Pancreas (tissue), 10 donors: Measurements from ENCODE around the gene CDK6. TPM values are rescaled to one million over a fixed set of nuclear protein-coding genes. Genes with fewer than 3 reads are reported as not detected.

ENCODE experiments used
- ATAC-seq, 4 donors: fragments of 200-7000 bp; cut with Tn5 transposase; one replicate each; pipeline versions ENCODE4 v1.8.0 to v1.9.1; 2020; ENCODE audit warnings: mild to moderate bottlenecking in 4 of 4, moderate library complexity in 4 of 4
- DNase-seq, 6 donors: peaks; one replicate each; pipeline ENCODE4 v3.0.0-alpha.2; 2020
- FAIRE-seq: peaks from 2 replicates; lab custom pipeline; 2012; peaks lifted over from hg19 to GRCh38; lab: Jason Lieb, UNC
- H3K27ac ChIP-seq, 4 donors: fragments of 200-600 bp; sonication (generic); 1 replicate in 3 of 4; 2 replicates in 1 of 4; pipeline versions ENCODE4 v1.5.0 to v1.8.0; 2020
- H3K27me3 ChIP-seq, 4 donors: fragments of 200-600 bp; one replicate each; pipeline ENCODE4 v1.8.0; 2021
- H3K36me3 ChIP-seq, 3 donors: fragments of 200-600 bp; sonication (generic) in 1 of 3; one replicate each; pipeline versions ENCODE4 v1.5.0 to v1.8.0; 2020 to 2021
- H3K4me1 ChIP-seq, 3 donors: fragments of 200-600 bp; one replicate each; pipeline ENCODE4 v1.8.0; 2021
- H3K4me3 ChIP-seq, 4 donors: fragments of 200-600 bp; sonication (generic) in 2 of 4; one replicate each; pipeline versions ENCODE4 v1.5.0 to v1.8.0; 2020 to 2021
- H3K9me3 ChIP-seq, 4 donors: fragments of 200-600 bp; one replicate each; pipeline ENCODE4 v1.8.0; 2021
- CTCF ChIP-seq, 4 donors: fragments of 200-600 bp; sonication (generic) in 3 of 4; IDR thresholded peaks; one replicate each; pipeline versions ENCODE4 v1.5.0 to v1.8.0; 2021; ENCODE audit warnings: antibody characterized with exemption in 4 of 4
- WGBS, 2 donors: extraction: QIAGEN DNeasy Blood & Tissue Kit; methylation state at CpG; one replicate each; pipeline ENCODE4 v1.1.7; 2013; 5-methylcytosine and 5-hydroxymethylcytosine counted together
- intact Hi-C, 3 donors: fragments of 100-400 bp; cut with DNase I; formaldehyde crosslinking; loops; one replicate each; pipeline versions ENCODE4 v1.11.1 to v1.14.2; 2022
- polyA plus RNA-seq, 2 donors: library from polyadenylated mRNA; stranded (reverse); fragments of 200-250 nt; gene quantifications; one replicate each; pipeline ENCODE4 v1.2.3, GENCODE V29; 2013
- total RNA-seq, 6 donors: library from RNA; stranded (reverse); fragmentation: NEBNext Ultra II Directional in 4 of 6; extraction: Animal tissue kit (Norgen Biotek cat#: 25700) in 4 of 6; gene quantifications; one replicate each; pipeline versions ENCODE4 v1.2.1 to v1.2.4, GENCODE V29; 2021 to 2023
- donor health status: healthy with polysubstance abuse.
- donor health status: DM: no; HTN: no; CAD: no; lungs with moderate emphysema.
- donor health status: DM: no; HTN: no; CAD: no.
- donor health status: control.
- donor health status: control.
- donor health status: Bipolar disorder and iron deficiency.
- donor health status: DM: yes; HTN: yes; CAD: no.
- donor health status: DM: no; HTN: no; CAD: no.
- donor health status: DM: no; HTN: no; CAD: no.
- donor health status: DM: yes; HTN: yes; CAD: no.

Gene CDK6
- total and polyA plus RNA-seq, 8 donors: 2.4 to 33.4 (median 18.7) TPM

- TF ChIP-seq CTCF (IDR thresholded peaks at IDR 0.05): no peak
- 91 to 94% methylated on average over 4 of the region's 4 CpGs for WGBS, 2 donors
- DNase-seq: no peak
- ATAC-seq: no peak
- Histone ChIP-seq H3K4me1 (peaks cover 0 to 6% (median 0%) of the 10 kb centered on the region in 3 donors), H3K4me3 (no peak overlapping the region), H3K36me3 (no peaks in the 10 kb centered on the region), H3K27me3 (no peaks in the 10 kb centered on the region), H3K9me3 (no peaks in the 10 kb centered on the region), H3K27ac (no peak overlapping the region)
- FAIRE-seq: no peak
- intact Hi-C loops: loop anchor here in 1 of 3 donors (5.0 to 10.0 kb wide), 2 partner anchors 206 to 428 kb away; no protein-coding TSS in a partner anchor
Measured at GRCh38 chr7:92626281-92626809, 210.0 kb downstream of the CDK6 start.

GRCh38 chr7:92625617-92626016 is 210.8 kb downstream of the CDK6 start:
- Histone ChIP-seq H3K27me3 (no peaks in the 10 kb centered on the region), H3K4me1 (peaks cover 0 to 6% (median 0%) of the 10 kb centered on the region in 3 donors), H3K27ac (no peak overlapping the region), H3K4me3 (no peak overlapping the region), H3K36me3 (no peaks in the 10 kb centered on the region), H3K9me3 (no peaks in the 10 kb centered on the region)
- ATAC-seq (no peak), FAIRE-seq (no peak), DNase-seq (no peak)
- intact Hi-C loops: loop anchor here in 1 of 3 donors (5.0 to 10.0 kb wide), 2 partner anchors 207 to 429 kb away; no protein-coding TSS in a partner anchor
- TF ChIP-seq CTCF (IDR thresholded peaks at IDR 0.05): no peak

DNA sequence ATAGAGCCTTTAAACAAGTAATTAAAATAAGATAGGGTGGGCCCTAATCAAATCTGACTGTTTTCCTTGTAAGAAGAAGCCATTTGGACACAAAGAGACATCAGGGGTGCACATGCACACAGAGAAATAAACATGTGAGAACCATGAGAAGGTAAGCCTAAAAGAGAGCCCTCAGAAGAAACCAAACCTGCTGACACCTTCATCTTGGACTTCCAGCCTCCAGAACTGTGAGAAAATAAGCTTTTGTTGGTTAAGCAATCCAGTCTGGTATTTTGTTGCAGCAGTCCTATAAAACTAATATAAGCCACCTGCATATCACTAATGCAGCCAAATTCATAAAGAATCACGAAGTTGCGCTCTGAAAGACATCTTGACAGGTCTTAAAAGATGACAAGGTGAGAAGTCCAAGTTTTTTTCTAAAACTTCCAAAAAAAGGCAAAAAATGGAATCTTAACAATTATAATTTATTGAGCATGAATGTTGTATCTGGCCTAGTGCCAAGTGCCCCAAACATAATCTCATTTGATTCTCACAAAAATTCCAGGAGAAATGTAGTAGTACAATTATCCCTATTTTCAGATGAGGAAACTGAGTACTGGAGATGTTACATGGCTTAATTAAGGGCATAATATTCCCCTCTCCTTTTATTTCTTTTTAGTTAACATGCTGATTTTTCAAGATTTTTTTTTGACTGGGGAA is 211.9 kb downstream of the CDK6 start:
- no peaks in the 10 kb centered on the region for H3K36me3 ChIP-seq
- no peak overlapping the region for H3K27ac ChIP-seq
- FAIRE-seq (no peak), ATAC-seq (no peak), DNase-seq (no peak)
- H3K9me3 ChIP-seq: no peaks in the 10 kb centered on the region
- no peaks in the 10 kb centered on the region for H3K27me3 ChIP-seq
- 95 to 97% methylated on average over 2 of the region's 2 CpGs for WGBS, 2 donors
- H3K4me3 ChIP-seq: no peak overlapping the region
- H3K4me1 ChIP-seq: peaks cover 0 to 6% (median 0%) of the 10 kb centered on the region in 3 donors
- no peak for TF ChIP-seq CTCF (IDR thresholded peaks at IDR 0.05)
- intact Hi-C loops: loop anchor here in 2 of 3 donors (5.0 to 10.0 kb wide), 2 partner anchors 428 to 430 kb away; no protein-coding TSS in a partner anchor

DNA sequence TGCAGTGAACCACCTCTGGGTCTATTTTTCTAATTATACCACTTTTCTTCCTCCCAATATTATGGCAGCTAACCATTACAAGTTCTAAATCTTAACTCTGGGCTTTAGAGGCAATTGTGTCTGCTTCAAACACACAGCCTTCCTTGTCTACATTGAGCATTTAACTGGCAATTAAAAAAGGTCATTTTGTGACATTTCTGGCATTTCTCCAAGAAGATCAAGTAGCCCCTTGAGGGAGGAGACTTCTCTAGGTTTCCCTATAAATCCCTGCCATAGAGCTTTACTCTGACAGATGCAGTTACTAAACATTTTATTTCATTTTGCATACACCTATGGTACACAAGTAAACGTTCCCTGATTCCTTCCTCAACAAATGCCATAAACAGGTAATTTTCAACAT is 212.8 kb downstream of the CDK6 start:
- intact Hi-C loops: loop anchor here in 2 of 3 donors (5.0 to 10.0 kb wide), 2 partner anchors 429 to 431 kb away; no protein-coding TSS in a partner anchor
- Histone ChIP-seq H3K36me3 (no peaks in the 10 kb centered on the region), H3K9me3 (no peaks in the 10 kb centered on the region), H3K4me1 (peaks cover 0 to 6% (median 0%) of the 10 kb centered on the region in 3 donors), H3K4me3 (no peak overlapping the region), H3K27ac (no peak overlapping the region), H3K27me3 (no peaks in the 10 kb centered on the region)
- WGBS, 2 donors: 88 to 94% methylated on average over 1 of the region's 1 CpG
- no peak for TF ChIP-seq CTCF (IDR thresholded peaks at IDR 0.05)
- DNase-seq (no peak), FAIRE-seq (no peak), ATAC-seq (no peak)
